Activated T-cell treated with anti-CD3 and anti-CD28 coated beads for 4 hours (primary cell): Measurements from ENCODE around the gene S100A7A.

Experiments used
- DNase-seq: peaks from one replicate; pipeline ENCODE4 v3.0.0-alpha.2; 2020

Gene S100A7A

GRCh38 chr1:153465811-153466636 lies 49.7 kb downstream of the S100A7A start:
- peak; percentile 53 for DNase-seq

GRCh38 chr1:153466908-153467307 lies 50.6 kb downstream of the S100A7A start:
- no peak for DNase-seq

- no peak for DNase-seq
These were observed 54.4 kb downstream of the S100A7A start for GRCh38 chr1:153470707-153471106.
